ENCODE measurements around the gene TDO2.

DNA sequence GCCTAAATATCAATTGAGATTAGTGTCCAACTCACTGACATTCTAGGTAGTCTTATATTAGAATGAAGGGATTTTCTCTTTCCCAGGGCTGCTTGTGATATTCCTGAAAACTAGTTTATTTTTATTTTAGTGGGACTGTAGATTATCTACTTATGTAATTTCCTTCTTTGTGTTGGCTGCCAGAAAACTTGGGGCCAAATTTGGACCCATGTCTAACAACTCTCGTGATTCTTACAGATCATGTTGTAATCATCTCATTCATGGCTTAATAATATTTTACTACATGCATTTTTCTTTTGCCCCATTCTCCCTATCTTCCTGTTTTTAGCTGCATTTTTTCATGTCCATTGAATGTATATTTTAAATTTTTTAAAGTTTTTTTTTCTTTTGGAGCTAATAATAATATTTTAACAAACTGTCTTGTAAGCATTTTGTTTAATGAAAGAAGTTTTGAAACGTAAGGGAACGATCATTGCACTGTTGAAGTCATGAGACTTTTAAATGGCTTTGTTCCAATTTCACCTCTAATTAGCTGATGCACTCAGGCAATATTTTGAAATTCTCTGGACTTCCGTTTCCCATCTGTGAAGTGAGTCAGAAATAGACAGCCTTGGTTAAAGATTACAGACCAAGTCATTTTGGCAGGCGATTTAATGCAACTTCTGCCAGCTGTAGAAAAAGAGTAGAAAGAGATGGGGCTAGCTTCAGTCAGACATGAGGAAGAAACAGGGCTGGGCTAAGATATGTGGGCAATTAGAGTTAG, 14.3 kb upstream of the TDO2 start:
- TF ChIP-seq, protein P1, sequence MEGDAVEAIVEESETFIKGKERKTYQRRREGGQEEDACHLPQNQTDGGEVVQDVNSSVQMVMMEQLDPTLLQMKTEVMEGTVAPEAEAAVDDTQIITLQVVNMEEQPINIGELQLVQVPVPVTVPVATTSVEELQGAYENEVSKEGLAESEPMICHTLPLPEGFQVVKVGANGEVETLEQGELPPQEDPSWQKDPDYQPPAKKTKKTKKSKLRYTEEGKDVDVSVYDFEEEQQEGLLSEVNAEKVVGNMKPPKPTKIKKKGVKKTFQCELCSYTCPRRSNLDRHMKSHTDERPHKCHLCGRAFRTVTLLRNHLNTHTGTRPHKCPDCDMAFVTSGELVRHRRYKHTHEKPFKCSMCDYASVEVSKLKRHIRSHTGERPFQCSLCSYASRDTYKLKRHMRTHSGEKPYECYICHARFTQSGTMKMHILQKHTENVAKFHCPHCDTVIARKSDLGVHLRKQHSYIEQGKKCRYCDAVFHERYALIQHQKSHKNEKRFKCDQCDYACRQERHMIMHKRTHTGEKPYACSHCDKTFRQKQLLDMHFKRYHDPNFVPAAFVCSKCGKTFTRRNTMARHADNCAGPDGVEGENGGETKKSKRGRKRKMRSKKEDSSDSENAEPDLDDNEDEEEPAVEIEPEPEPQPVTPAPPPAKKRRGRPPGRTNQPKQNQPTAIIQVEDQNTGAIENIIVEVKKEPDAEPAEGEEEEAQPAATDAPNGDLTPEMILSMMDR (IDR thresholded peaks at IDR 0.05): no peak
- TF ChIP-seq POLR2A (IDR thresholded peaks at IDR 0.05): no peak

Data from lower leg skin (tissue), 3 donors.